ENCODE measurements around the gene AAK1.

The AAK1 gene

DNA sequence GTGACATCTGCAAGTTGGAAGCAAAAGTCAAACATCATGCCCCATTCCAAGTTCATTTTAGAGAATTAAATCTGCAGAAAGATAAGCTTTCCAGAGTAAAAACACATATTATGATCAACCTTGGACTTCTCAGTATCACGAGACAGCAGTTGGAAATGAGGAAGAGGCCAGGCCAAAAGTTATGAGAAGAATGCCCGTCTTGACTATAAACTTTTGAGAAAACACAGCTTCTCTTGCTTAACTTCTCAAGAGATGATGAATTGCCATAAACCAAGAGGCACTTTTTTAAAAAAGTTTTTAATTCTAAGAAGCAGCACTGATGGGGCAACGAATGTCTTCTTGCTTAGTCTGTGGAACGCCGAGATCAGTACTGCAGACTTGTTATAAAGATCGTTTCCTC, 153.7 kb downstream of the AAK1 start:
- Mint-ChIP-seq H3K4me3 (no peak overlapping the region), H3K27me3 (no peaks in the 10 kb centered on the region), H3K4me1 (ENCODE audit: low read depth) (peaks cover 33% of the 10 kb centered on the region), H3K36me3 (ENCODE audit: low read depth) (peaks cover 52% of the 10 kb centered on the region), H3K27ac (peak overlapping the region; percentile 20), H3K9me3 (no peaks in the 10 kb centered on the region)

DNA sequence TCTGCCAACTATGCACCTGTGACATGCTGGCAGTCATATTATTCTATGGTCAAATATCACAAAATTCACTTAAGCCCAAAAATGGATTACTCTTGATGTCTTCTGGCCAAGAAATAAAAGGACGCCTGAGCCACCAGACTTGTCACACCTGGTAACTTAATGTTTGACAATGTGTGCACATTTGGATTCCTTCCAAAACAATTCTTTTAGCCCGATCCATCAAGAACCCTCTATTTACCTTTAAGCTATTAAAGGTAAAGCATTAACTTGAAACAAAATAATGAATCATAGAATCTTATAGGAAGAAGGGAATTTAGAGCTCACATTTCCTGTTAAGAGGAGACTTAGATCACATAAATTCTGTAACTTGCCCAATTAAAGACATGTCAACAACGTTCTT, 159.8 kb downstream of the AAK1 start:
- Mint-ChIP-seq H3K36me3 (ENCODE audit: low read depth) (peaks cover 39% of the 10 kb centered on the region), H3K4me1 (ENCODE audit: low read depth) (peaks cover 22% of the 10 kb centered on the region), H3K27ac (no peak overlapping the region), H3K9me3 (no peaks in the 10 kb centered on the region), H3K27me3 (no peaks in the 10 kb centered on the region), H3K4me3 (no peak overlapping the region)

DNA sequence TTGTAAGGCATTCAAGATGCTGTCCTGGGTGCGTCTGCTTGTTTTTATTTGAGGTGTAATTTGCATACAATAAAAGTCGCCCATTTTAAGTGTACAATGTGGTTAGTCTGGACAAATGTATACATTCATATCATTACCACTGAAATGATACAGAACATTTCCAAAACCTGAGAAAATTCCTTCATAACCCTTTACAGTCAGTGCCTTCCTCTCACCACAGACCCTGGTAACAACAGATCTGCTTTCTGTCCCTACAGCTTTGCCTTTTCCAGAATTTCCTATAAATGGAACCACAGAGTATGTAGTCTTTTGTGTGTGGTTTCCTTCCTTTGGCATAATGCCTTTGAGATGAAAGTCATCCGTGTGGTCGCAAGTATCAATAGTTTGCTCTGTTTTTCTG, 160.5 kb downstream of the AAK1 start:
- peaks cover 29% of the 10 kb centered on the region for H3K4me1 Mint-ChIP-seq (ENCODE audit: low read depth)
- H3K27me3 Mint-ChIP-seq = no peaks in the 10 kb centered on the region
- H3K4me3 Mint-ChIP-seq = no peak overlapping the region
- peaks cover 34% of the 10 kb centered on the region for H3K36me3 Mint-ChIP-seq (ENCODE audit: low read depth)
- H3K27ac Mint-ChIP-seq = peak overlapping the region; percentile 50
- H3K9me3 Mint-ChIP-seq = no peaks in the 10 kb centered on the region

DNA sequence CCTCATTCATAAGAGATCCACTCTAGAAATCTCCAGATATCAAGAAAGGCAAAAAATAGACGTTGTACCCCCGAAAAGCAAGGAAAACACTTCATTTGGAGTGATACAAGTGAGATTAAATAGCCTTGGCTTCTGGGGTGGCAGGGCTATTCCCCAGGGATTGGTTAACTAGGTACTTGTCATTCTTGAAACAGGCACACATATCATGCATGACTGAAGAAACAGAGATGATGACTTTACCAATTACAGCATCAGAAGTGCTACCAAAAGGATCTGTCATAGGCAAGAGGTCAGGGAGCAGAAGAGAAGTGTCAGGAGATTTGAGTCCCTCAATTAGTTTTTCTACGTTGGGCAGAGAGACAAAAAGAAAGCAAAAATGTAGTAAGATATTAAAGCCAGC, 161.1 kb downstream of the AAK1 start:
- Mint-ChIP-seq H3K4me3 (no peak overlapping the region), H3K9me3 (no peaks in the 10 kb centered on the region), H3K36me3 (ENCODE audit: low read depth) (peaks cover 38% of the 10 kb centered on the region), H3K27me3 (no peaks in the 10 kb centered on the region), H3K4me1 (ENCODE audit: low read depth) (peaks cover 35% of the 10 kb centered on the region), H3K27ac (peak overlapping the region; percentile 12)

DNA sequence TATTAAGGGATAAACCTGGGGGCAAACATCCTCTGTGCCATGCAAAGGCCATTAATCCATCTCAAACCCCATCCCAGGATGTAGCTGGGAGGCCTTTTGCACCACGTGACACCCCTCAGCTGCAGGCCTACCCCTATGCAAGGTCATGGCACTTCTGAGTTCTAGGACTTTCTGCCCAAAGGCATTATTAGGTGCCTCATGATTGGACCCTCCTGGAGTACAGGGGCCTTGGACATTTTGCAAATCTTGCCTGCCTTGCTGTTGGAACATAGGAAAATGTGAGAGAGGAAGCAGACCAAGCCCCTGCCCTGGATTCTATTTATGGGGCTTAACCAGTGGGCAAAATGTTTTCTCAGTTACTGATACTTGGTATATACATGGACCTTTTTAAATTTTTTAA, 162.1 kb downstream of the AAK1 start:
- Mint-ChIP-seq H3K27ac (no peak overlapping the region), H3K27me3 (no peaks in the 10 kb centered on the region), H3K4me3 (no peak overlapping the region), H3K36me3 (ENCODE audit: low read depth) (peaks cover 37% of the 10 kb centered on the region), H3K9me3 (no peaks in the 10 kb centered on the region), H3K4me1 (ENCODE audit: low read depth) (peaks cover 45% of the 10 kb centered on the region)

DNA sequence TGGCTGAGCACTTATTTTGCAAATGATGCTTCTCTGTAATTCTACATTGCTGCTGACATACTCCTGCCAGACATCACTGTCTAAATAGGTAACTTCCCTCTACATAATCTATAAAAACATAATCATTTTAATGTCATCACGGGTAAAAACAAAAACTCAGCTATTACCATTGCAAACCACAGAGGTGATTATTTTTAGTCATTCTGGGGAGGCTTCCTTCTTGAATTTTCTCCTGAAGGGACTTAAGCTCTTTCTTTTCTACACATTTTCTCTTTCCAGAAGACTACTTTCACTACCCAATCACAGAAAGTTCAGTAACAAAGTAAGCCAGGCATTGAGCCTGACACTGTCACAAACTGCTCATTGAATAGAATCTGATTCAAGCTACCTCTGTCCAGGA, 165.9 kb downstream of the AAK1 start:
- Mint-ChIP-seq H3K4me3 (no peak overlapping the region), H3K4me1 (ENCODE audit: low read depth) (peaks cover 48% of the 10 kb centered on the region), H3K27me3 (no peaks in the 10 kb centered on the region), H3K27ac (peak overlapping the region; percentile 17), H3K9me3 (no peaks in the 10 kb centered on the region), H3K36me3 (ENCODE audit: low read depth) (peaks cover 52% of the 10 kb centered on the region)

DNA sequence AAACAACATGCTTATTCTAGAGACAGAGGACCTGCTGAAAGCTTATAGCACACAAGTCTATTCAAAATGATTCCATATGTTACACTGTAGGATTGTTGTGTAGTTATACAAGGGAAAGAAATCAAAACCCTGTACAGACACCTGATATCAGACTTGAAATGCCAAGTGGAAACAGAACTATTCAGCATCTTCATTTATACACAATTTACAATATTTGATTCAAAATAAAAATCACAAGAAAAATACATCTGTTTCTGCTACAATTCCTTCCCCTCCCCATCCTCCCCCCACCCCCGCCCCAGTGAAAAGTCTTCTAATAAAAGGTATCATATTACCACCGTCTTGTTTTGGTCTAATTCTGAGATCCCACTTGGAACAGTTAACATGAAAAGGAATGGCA, 168.9 kb downstream of the AAK1 start:
- H3K4me1 Mint-ChIP-seq (ENCODE audit: low read depth) = peaks cover 43% of the 10 kb centered on the region
- no peaks in the 10 kb centered on the region for H3K9me3 Mint-ChIP-seq
- H3K4me3 Mint-ChIP-seq = no peak overlapping the region
- no peak overlapping the region for H3K27ac Mint-ChIP-seq
- peaks cover 52% of the 10 kb centered on the region for H3K36me3 Mint-ChIP-seq (ENCODE audit: low read depth)
- no peaks in the 10 kb centered on the region for H3K27me3 Mint-ChIP-seq

DNA sequence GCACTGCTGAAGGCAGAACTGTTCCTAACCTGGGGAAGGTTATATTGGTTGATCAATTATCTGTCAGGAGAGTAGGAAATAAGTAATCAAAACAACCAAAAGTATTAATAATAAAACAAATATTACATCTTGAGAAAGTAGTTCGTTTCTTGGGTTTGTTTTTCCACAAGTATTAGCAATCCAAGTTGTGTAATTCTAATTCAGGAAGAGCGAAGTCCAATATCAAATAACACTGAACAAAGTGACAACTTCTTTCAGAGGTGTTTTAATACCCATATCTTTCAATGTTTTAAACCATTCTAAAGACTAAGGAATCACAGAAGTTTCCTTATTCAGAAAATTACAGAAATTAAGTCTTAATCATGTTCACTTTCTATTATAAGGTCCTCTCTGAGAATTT, 171.7 kb downstream of the AAK1 start:
- Mint-ChIP-seq H3K27me3 (no peaks in the 10 kb centered on the region), H3K36me3 (ENCODE audit: low read depth) (peaks cover 45% of the 10 kb centered on the region), H3K4me3 (no peak overlapping the region), H3K4me1 (ENCODE audit: low read depth) (peaks cover 16% of the 10 kb centered on the region), H3K9me3 (no peaks in the 10 kb centered on the region), H3K27ac (no peak overlapping the region)

DNA sequence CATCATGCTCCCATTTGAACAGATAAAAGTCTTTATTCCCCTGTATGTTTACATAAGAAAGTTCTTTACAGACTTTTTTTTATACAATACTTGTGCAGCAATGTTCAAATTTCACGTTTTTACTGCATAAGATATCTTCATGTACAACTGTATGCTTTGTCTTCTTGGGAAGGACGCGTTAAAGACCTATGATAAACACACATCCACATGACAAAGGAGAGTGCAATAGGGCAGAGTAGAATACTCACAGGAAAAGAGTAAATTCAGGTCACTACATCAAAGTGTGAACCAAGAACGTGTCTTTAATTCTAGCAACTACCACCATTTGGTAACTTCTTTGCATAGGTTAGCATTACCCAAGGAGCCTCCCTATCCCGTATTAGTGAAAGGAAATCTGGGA, 172.6 kb downstream of the AAK1 start:
- no peak overlapping the region for H3K27ac Mint-ChIP-seq
- H3K27me3 Mint-ChIP-seq = no peaks in the 10 kb centered on the region
- peaks cover 7% of the 10 kb centered on the region for H3K4me1 Mint-ChIP-seq (ENCODE audit: low read depth)
- no peak overlapping the region for H3K4me3 Mint-ChIP-seq
- peaks cover 47% of the 10 kb centered on the region for H3K36me3 Mint-ChIP-seq (ENCODE audit: low read depth)
- H3K9me3 Mint-ChIP-seq = no peaks in the 10 kb centered on the region

DNA sequence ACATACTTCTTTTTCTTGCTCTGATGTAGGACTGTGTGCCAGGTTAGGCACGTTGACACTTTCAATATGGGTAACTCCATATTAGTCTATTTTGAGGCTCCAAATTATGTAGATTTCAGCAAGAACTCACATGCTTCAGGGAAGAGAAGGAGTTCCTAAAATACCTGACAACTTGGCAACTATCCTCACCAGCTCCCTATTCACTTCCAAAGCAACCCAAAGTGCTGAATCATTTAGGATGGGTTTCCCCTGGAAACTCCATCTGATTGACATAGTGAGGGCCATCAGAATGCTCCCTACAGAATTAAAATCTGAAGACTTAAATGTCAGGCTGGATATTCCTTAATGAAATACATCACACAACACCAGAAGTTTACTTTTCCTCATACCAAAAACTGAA, 173.8 kb downstream of the AAK1 start:
- H3K9me3 Mint-ChIP-seq = no peaks in the 10 kb centered on the region
- H3K27ac Mint-ChIP-seq = no peak overlapping the region
- H3K4me3 Mint-ChIP-seq = no peak overlapping the region
- H3K4me1 Mint-ChIP-seq (ENCODE audit: low read depth) = no peaks in the 10 kb centered on the region
- H3K36me3 Mint-ChIP-seq (ENCODE audit: low read depth) = peaks cover 47% of the 10 kb centered on the region
- no peaks in the 10 kb centered on the region for H3K27me3 Mint-ChIP-seq

DNA sequence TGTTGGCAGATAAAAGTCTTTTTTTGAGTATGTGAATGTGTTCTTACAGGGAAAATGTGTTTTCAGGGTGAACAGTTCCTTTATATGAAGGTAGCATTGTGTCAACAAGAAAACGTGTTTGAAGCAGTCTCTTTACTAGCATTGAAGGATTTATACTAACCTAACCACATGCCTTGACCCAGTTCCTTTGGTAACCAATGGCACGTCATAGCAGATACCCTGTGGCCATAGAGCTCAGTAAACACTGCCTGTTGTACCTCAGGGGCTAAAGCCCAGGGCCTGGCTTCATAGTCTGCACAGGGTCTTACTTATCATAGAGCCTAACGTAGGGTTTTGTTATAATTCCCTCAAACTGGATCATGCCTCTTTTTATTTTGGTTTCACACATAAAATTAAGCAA, 174.2 kb downstream of the AAK1 start:
- peaks cover 52% of the 10 kb centered on the region for H3K36me3 Mint-ChIP-seq (ENCODE audit: low read depth)
- H3K27me3 Mint-ChIP-seq = no peaks in the 10 kb centered on the region
- no peak overlapping the region for H3K4me3 Mint-ChIP-seq
- no peaks in the 10 kb centered on the region for H3K4me1 Mint-ChIP-seq (ENCODE audit: low read depth)
- H3K27ac Mint-ChIP-seq = no peak overlapping the region
- H3K9me3 Mint-ChIP-seq = no peaks in the 10 kb centered on the region

DNA sequence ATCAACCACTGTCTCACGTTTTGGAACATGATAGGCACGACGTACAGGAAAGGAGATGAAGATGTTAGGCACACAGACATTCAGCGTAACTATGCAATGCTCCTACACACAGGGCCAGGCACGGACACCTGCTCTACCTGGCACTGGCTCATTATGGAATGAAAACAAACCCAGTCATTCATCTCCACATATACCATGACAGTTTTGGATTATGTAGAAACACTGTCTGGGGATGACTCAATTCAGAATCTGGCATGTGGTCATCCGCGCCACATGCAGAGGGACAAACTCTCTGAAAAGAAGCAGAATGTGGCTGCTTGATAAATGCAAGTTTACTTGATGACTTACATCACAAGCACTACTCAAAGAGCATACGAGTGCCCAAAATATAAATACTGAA, 176.8 kb downstream of the AAK1 start:
- H3K4me1 Mint-ChIP-seq (ENCODE audit: low read depth) = no peaks in the 10 kb centered on the region
- peaks cover 60% of the 10 kb centered on the region for H3K36me3 Mint-ChIP-seq (ENCODE audit: low read depth)
- no peaks in the 10 kb centered on the region for H3K27me3 Mint-ChIP-seq
- no peak overlapping the region for H3K27ac Mint-ChIP-seq
- H3K9me3 Mint-ChIP-seq = no peaks in the 10 kb centered on the region
- H3K4me3 Mint-ChIP-seq = no peak overlapping the region

DNA sequence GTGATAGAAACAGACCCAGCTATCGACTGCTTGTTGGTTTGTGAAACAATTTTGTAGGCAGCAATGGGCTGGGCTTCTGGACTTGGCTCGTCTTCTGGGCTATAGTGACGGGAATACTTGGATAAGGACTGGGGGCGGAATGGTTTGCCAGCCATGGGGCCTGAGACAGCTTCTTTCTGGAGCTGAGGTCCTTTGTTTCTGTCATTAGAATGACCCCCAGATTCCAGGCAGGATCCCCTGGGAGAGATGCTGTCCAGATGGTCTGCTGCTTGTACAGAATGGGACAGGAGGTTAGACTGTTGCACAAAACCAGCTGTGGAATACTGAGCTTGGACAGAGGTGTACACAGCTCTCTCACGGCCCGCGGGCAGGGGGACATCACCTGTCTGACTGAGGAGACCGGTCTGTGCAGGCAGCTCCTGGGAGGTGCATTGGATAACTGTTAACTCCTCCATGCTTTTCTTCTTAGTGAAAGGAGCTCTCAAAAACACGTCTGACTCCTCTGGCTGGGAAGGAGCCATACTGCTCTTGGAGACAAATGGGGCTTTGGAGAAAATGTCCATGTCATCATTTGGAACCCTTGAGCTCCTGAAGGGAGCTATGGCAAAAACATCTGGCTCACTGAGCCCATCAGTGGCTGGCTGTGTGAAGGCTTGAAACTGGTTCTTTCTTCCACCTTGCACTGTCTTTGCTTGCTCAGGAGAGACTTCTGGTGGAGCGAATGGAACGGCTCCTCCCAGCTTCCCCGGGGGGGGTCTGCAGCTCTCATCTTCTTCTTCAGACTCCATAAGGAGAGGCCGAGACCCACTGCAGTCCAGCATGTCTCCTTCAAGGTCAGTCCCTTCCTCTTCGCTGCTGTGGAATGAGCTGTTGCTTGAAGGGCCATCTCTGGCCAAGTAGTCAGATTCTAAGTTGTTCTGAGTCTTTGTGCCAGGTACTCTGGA, 177.8 kb downstream of the AAK1 start:
- H3K4me3 Mint-ChIP-seq = no peak overlapping the region
- H3K36me3 Mint-ChIP-seq (ENCODE audit: low read depth) = peaks cover 62% of the 10 kb centered on the region
- no peaks in the 10 kb centered on the region for H3K27me3 Mint-ChIP-seq
- H3K9me3 Mint-ChIP-seq = no peaks in the 10 kb centered on the region
- no peak overlapping the region for H3K27ac Mint-ChIP-seq
- H3K4me1 Mint-ChIP-seq (ENCODE audit: low read depth) = no peaks in the 10 kb centered on the region

DNA sequence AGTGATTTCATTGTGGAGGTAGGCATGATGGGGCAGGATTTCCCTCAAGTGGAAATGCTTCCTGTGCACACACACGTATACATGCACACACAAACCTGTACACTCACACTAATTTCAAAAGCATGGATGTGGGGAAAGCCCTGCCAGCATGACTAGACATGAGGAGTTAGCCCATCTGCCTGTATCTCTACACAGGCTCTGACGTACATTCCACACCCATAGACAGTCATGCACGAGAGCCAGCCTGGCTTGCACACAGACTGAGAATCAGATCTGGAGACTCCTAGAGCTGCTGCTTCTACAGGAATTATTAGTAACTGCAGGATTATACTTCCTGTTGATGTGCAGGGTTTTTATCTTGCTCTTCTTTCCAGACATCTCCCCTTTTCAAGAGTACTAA, 179.0 kb downstream of the AAK1 start:
- H3K36me3 Mint-ChIP-seq (ENCODE audit: low read depth) = peaks cover 57% of the 10 kb centered on the region
- no peak overlapping the region for H3K27ac Mint-ChIP-seq
- no peak overlapping the region for H3K4me3 Mint-ChIP-seq
- no peaks in the 10 kb centered on the region for H3K27me3 Mint-ChIP-seq
- no peaks in the 10 kb centered on the region for H3K9me3 Mint-ChIP-seq
- H3K4me1 Mint-ChIP-seq (ENCODE audit: low read depth) = no peaks in the 10 kb centered on the region

DNA sequence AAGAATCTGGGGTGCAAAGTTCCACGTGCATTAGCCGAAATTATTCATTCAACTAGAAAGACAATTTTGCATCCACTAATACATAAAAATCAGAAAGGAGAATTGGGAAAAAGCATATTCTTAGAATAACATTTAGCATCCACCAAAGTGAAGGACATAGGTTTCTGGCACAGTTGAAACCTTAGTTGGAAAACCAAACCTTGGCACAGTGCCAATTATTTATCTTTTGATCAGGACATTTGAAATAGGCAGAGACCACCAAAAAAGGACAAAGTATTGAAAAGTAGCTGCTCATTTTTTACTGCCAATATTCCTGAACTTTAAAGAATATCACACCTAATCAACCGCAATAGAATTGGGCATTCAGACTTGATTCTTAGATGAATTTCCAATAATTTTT, 180.8 kb downstream of the AAK1 start:
- Mint-ChIP-seq H3K4me1 (ENCODE audit: low read depth) (no peaks in the 10 kb centered on the region), H3K9me3 (no peaks in the 10 kb centered on the region), H3K36me3 (ENCODE audit: low read depth) (peaks cover 49% of the 10 kb centered on the region), H3K27ac (no peak overlapping the region), H3K4me3 (no peak overlapping the region), H3K27me3 (no peaks in the 10 kb centered on the region)

DNA sequence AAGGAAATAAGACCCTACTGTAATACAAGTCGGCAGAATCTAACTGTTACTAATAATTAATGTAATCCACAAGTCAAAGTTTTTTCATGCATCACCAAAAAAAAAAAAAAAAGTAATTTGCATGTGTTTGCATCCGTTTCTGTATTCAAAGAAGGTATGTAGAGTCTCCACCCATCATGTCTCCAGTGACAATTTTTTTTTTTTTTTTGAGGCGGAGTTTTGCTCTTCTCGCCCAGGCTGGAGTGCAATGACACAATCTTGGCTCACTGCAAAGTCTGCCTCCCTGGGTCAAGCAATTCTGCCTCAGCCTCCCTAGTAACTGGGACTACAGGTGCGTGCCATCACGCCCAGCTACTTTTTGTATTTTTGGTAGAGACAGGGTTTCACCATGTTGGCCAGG, 182.1 kb downstream of the AAK1 start:
- H3K4me3 Mint-ChIP-seq = no peak overlapping the region
- H3K27me3 Mint-ChIP-seq = no peaks in the 10 kb centered on the region
- H3K4me1 Mint-ChIP-seq (ENCODE audit: low read depth) = peaks cover 4% of the 10 kb centered on the region
- peaks cover 40% of the 10 kb centered on the region for H3K36me3 Mint-ChIP-seq (ENCODE audit: low read depth)
- H3K27ac Mint-ChIP-seq = no peak overlapping the region
- H3K9me3 Mint-ChIP-seq = no peaks in the 10 kb centered on the region

Data from stimulated activated naive CD8-positive, alpha-beta T cell treated with anti-CD3 and anti-CD28 coated beads, Interleukin-15, Interleukin-2, amounts not matched to agents 100 ng/mL and 50 ng/mL, for 24 hours (primary cell).